ENCODE measurements around the gene BIRC6. TPM values are rescaled to one million over a fixed set of nuclear protein-coding genes. Genes with fewer than 3 reads are reported as not detected.
"Not testable (repeated sequence)": the region's sequence is repeated elsewhere in the genome, so short reads cannot be mapped to it uniquely, and the experiment has no call there.

BIRC6 gene
- polyA plus RNA-seq, 5 donors, result 58.2 to 85.4 (median 77.3) TPM

GRCh38 chr2:32450851-32451250 lies 94.0 kb downstream of the BIRC6 start:
- DNase-seq, result no peak

- DNase-seq, result no peak
Measured at GRCh38 chr2:32452338-32453064, 95.7 kb downstream of the BIRC6 start.

- DNase-seq, result no peak
Measured at GRCh38 chr2:32453242-32454062, 96.6 kb downstream of the BIRC6 start.

- DNase-seq, result no peak
Measured at GRCh38 chr2:32455816-32456215, 99.0 kb downstream of the BIRC6 start.

- DNase-seq, result no peak
Measured at GRCh38 chr2:32456808-32457207, 100.0 kb downstream of the BIRC6 start.

- no peak for DNase-seq
Measured at GRCh38 chr2:32457814-32458213, 101.0 kb downstream of the BIRC6 start.

GRCh38 chr2:32460861-32461260 lies 104.0 kb downstream of the BIRC6 start:
- not testable (repeated sequence) for DNase-seq

GRCh38 chr2:32463110-32463509 lies 106.3 kb downstream of the BIRC6 start:
- DNase-seq, result no peak

- no peak for DNase-seq
Measured at GRCh38 chr2:32464431-32464830, 107.6 kb downstream of the BIRC6 start.

GRCh38 chr2:32472605-32473004 lies 115.8 kb downstream of the BIRC6 start:
- no peak for DNase-seq

- DNase-seq, result no peak
Measured at GRCh38 chr2:32474381-32474780, 117.6 kb downstream of the BIRC6 start.

- peak in 1 of 2 donors; percentile 10 for DNase-seq
Measured at GRCh38 chr2:32478889-32479620, 122.2 kb downstream of the BIRC6 start.

GRCh38 chr2:32479993-32480392 lies 123.2 kb downstream of the BIRC6 start:
- no peak for DNase-seq

GRCh38 chr2:32482471-32482870 lies 125.6 kb downstream of the BIRC6 start:
- DNase-seq, result peak; percentile 6 to 8

- DNase-seq, result no peak
Measured at GRCh38 chr2:32484937-32485336, 128.1 kb downstream of the BIRC6 start.

- no peak for DNase-seq
Measured at GRCh38 chr2:32485399-32485798, 128.6 kb downstream of the BIRC6 start.

GRCh38 chr2:32489061-32489460 lies 132.2 kb downstream of the BIRC6 start:
- no peak for DNase-seq

GRCh38 chr2:32491346-32491745 lies 134.5 kb downstream of the BIRC6 start:
- DNase-seq, result no peak

- no peak for DNase-seq
Measured at GRCh38 chr2:32495139-32495538, 138.3 kb downstream of the BIRC6 start.

GRCh38 chr2:32496662-32497061 lies 139.8 kb downstream of the BIRC6 start:
- DNase-seq, result no peak

GRCh38 chr2:32498306-32498705 lies 141.5 kb downstream of the BIRC6 start:
- DNase-seq, result no peak

GRCh38 chr2:32502941-32503340 lies 146.1 kb downstream of the BIRC6 start:
- DNase-seq, result no peak
